Tibial nerve (tissue), 3 donors: Measurements from ENCODE around the gene ARHGAP26.

ENCODE experiments used
- CTCF ChIP-seq, 5 experiments: fragments of 200-600 bp in 3 of 5; fragments of 450-650 bp in 2 of 5; sonication (generic) in 3 of 5; IDR thresholded peaks; one replicate each; pipeline ENCODE4 v1.5.1; 2016 to 2019; ENCODE audit warnings: antibody characterized with exemption in 5 of 5, mild to moderate bottlenecking in 3 of 5, moderate library complexity in 2 of 5
- POLR2A ChIP-seq, 2 donors: fragments of 450-650 bp; IDR thresholded peaks; one replicate each; pipeline ENCODE4 v1.6.1; 2017; ENCODE audit warnings: antibody characterized with exemption in 2 of 2, mild to moderate bottlenecking in 2 of 2, moderate library complexity in 2 of 2

GRCh38 chr5:143263272-143263810 lies 493.2 kb downstream of the ARHGAP26 start:
- TF ChIP-seq CTCF (IDR thresholded peaks at IDR 0.05) = no peak
- TF ChIP-seq POLR2A (IDR thresholded peaks at IDR 0.05) = no peak
